ENCODE measurements around the gene HTRA1. TPM values are rescaled to one million over a fixed set of nuclear protein-coding genes. Genes with fewer than 3 reads are reported as not detected.

Gene HTRA1
- total RNA-seq, 1 donor from 2014 or later: 1,546 TPM

DNA sequence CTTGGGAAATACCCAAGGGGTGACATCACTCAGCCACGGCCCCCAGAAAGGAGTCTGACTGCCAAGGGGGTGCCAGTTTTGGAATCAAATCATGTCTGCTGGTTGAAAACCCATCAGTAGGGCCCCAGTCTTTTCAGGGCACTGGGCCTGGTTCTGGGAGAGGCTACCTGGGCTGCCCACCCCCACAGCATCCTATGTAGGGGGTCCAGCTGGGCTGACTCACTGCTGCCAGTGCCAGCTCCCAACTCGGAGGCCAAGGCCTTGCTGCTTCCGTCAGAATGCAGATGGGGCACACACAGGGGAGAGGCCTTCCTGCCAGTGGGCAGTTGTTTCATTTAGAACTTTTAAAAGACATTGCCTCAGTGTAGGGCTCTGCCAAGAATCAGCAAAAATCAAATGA is 59.7 kb downstream of the HTRA1 start:
- Mint-ChIP-seq H3K4me1 (ENCODE audit: unreplicated experiment) (peaks cover 9% of the 10 kb centered on the region), H3K36me3 (ENCODE audit: unreplicated experiment) (peaks cover 26% of the 10 kb centered on the region), H3K4me3 (ENCODE audit: unreplicated experiment) (no peak overlapping the region), H3K9me3 (ENCODE audit: unreplicated experiment) (no peaks in the 10 kb centered on the region), H3K27me3 (ENCODE audit: unreplicated experiment) (no peaks in the 10 kb centered on the region), H3K27ac (ENCODE audit: unreplicated experiment) (peak overlapping the region; percentile 62)
- DNase-seq (ENCODE audit: extremely low spot score, unreplicated experiment): no peak
- TF ChIP-seq, protein P1, sequence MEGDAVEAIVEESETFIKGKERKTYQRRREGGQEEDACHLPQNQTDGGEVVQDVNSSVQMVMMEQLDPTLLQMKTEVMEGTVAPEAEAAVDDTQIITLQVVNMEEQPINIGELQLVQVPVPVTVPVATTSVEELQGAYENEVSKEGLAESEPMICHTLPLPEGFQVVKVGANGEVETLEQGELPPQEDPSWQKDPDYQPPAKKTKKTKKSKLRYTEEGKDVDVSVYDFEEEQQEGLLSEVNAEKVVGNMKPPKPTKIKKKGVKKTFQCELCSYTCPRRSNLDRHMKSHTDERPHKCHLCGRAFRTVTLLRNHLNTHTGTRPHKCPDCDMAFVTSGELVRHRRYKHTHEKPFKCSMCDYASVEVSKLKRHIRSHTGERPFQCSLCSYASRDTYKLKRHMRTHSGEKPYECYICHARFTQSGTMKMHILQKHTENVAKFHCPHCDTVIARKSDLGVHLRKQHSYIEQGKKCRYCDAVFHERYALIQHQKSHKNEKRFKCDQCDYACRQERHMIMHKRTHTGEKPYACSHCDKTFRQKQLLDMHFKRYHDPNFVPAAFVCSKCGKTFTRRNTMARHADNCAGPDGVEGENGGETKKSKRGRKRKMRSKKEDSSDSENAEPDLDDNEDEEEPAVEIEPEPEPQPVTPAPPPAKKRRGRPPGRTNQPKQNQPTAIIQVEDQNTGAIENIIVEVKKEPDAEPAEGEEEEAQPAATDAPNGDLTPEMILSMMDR (IDR thresholded peaks at IDR 0.05): no peak

DNA sequence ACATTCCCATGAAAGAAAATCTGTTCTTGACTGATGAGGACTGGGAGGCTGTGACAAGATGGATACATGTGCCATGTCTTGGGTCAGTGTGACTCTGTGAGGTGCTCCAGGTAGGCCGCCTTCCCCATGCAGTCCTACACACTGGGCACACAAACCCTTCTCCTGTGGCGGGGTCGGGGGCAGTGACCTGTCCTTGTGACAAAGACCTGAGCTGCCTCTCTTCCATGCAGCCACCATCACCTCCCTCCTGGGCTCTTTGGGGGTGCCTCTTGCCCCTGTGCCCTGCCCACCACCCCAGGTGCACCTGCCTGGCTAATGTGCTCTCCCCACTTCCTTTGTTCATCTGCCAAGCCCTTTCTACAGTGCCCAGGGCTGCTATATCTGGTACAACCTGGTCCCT is 63.5 kb downstream of the HTRA1 start:
- peaks cover 12% of the 10 kb centered on the region for H3K4me1 Mint-ChIP-seq (ENCODE audit: unreplicated experiment)
- H3K4me3 Mint-ChIP-seq (ENCODE audit: unreplicated experiment): no peak overlapping the region
- peaks cover 3% of the 10 kb centered on the region for H3K36me3 Mint-ChIP-seq (ENCODE audit: unreplicated experiment)
- H3K27me3 Mint-ChIP-seq (ENCODE audit: unreplicated experiment): no peaks in the 10 kb centered on the region
- DNase-seq (ENCODE audit: extremely low spot score, unreplicated experiment): no peak
- no peaks in the 10 kb centered on the region for H3K9me3 Mint-ChIP-seq (ENCODE audit: unreplicated experiment)
- H3K27ac Mint-ChIP-seq (ENCODE audit: unreplicated experiment): no peak overlapping the region
- TF ChIP-seq, protein P1 (IDR thresholded peaks at IDR 0.05): no peak

DNA sequence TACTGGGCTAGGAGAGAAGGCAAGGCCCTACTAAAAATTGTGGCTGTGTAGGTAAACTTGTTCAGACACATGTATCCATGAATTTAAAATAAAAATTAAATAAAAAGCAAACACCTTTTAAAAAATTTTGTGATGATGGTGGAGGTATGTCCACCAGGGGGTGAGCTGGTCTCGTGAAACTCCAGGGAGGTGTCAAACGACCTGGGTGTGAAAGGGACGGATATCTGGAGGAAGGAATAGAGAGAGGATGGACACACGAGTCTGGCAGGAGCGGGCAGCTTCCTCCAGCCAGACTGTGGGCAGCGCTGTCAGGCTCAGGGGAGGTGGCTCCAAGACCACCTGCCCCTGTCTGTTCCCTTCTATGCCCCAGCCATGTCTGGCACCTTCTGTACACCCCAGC is 64.4 kb downstream of the HTRA1 start:
- no peak for DNase-seq (ENCODE audit: extremely low spot score, unreplicated experiment)
- Mint-ChIP-seq H3K4me1 (ENCODE audit: unreplicated experiment) (peaks cover 17% of the 10 kb centered on the region), H3K9me3 (ENCODE audit: unreplicated experiment) (no peaks in the 10 kb centered on the region), H3K27ac (ENCODE audit: unreplicated experiment) (no peak overlapping the region), H3K27me3 (ENCODE audit: unreplicated experiment) (no peaks in the 10 kb centered on the region), H3K4me3 (ENCODE audit: unreplicated experiment) (no peak overlapping the region), H3K36me3 (ENCODE audit: unreplicated experiment) (peaks cover 1% of the 10 kb centered on the region)
- TF ChIP-seq, protein P1 (IDR thresholded peaks at IDR 0.05): peak; percentile 26

DNA sequence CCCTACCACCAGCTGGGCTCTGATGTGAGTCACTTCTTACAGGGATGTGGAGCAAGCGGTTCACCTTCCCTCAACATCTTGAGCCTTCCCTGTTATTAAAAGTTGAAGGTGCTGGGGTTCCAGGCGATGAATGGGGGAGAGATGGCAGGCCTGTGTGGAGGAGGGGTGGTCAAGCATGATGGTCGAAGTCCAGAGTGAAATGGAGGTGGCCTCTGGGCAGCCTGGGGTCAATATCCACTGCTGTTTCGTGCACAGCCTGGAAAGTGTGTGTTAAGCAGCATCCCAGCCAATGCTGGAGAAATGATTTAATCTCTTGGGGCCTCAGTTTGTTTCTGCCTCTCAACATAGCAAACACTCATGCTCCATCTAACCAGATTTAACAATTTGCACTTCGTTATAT is 65.5 kb downstream of the HTRA1 start:
- no peak overlapping the region for H3K27ac Mint-ChIP-seq (ENCODE audit: unreplicated experiment)
- TF ChIP-seq, protein P1 (IDR thresholded peaks at IDR 0.05): no peak
- H3K36me3 Mint-ChIP-seq (ENCODE audit: unreplicated experiment): no peaks in the 10 kb centered on the region
- no peak overlapping the region for H3K4me3 Mint-ChIP-seq (ENCODE audit: unreplicated experiment)
- DNase-seq (ENCODE audit: extremely low spot score, unreplicated experiment): no peak
- peaks cover 11% of the 10 kb centered on the region for H3K4me1 Mint-ChIP-seq (ENCODE audit: unreplicated experiment)
- no peaks in the 10 kb centered on the region for H3K27me3 Mint-ChIP-seq (ENCODE audit: unreplicated experiment)
- no peaks in the 10 kb centered on the region for H3K9me3 Mint-ChIP-seq (ENCODE audit: unreplicated experiment)

DNA sequence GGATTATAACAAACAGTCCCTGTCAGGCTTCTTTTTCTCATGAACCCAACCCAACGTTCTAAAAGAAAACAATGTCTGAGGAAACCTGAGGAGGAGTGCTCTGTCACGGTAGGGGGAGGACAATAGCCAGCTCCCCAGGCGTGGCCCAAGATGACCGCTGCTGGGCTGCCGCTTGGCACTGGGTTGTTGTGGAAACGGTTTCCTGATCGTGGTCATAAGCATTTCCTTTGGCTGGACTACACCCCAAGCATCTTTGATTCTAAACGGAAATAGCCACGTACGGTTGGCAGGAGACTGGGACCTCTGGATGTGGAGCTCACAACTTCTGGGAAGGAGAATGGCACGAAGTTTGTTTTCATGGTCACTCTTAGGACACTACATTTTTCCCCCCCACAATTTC is 68.8 kb downstream of the HTRA1 start:
- Mint-ChIP-seq H3K4me3 (ENCODE audit: unreplicated experiment) (no peak overlapping the region), H3K27ac (ENCODE audit: unreplicated experiment) (no peak overlapping the region), H3K4me1 (ENCODE audit: unreplicated experiment) (peaks cover 11% of the 10 kb centered on the region)

More for the DNA sequence above, 68.8 kb downstream of the HTRA1 start:
- no peak for DNase-seq (ENCODE audit: extremely low spot score, unreplicated experiment)
- Mint-ChIP-seq H3K36me3 (ENCODE audit: unreplicated experiment) (no peaks in the 10 kb centered on the region), H3K27me3 (ENCODE audit: unreplicated experiment) (peaks cover 6% of the 10 kb centered on the region), H3K9me3 (ENCODE audit: unreplicated experiment) (no peaks in the 10 kb centered on the region)
- TF ChIP-seq, protein P1 (IDR thresholded peaks at IDR 0.05): no peak

All from osteocyte (in vitro differentiated cells).